Camera-type eye (tissue), 1 donor: ENCODE results near the gene IL11RA. TPM values are rescaled to one million over a fixed set of nuclear protein-coding genes. Genes with fewer than 3 reads are reported as not detected.

Source experiments
- total RNA-seq: library from RNA; depleted of rRNA; stranded (reverse); fragments of >200 nt; gene quantifications from one replicate; pipeline ENCODE4 v1.2.3, GENCODE V29; 2014

The IL11RA gene
- 84.2 TPM for total RNA-seq

DNA sequence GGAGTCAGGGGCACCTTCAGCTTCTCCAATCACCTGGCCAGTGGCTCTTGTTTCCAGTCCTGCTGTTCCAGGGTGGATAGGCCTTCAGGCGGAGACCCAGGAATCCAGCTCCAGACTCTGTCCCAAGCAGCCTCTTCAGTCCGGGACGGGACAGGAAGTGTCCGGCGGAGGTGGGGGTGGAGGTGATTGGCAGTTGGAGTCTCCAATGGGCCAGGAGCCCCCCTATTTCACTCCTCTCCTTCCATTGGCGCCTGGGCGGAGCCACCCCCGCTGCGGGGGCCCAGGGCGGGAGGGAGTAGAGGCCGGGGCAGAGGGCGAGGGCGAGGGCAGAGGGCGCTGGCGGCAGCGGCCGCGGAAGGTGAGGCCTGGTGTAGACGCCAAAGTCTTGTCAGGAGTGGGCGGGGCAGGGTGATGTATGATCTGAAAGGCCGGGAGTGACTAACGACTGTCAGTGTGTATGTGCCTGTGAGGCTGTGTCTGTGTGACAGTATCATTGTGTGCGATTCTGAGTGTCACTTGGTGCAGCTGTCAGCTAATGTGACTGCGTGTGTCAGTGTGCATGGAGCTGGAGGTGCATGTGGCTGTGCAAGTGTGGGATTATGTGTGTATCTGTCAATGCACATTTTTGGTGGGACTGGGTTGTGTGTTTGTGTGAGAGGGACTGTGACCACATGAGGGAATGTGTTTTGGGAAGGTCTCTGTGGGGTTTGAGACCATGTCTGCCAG lies at the start of gene IL11RA:
Gene IL11RA, plus strand, starts transcription at position 310 of the 726 bp plus-strand sequence. CDS start 3,033 bp downstream, outside the sequence.

DNA sequence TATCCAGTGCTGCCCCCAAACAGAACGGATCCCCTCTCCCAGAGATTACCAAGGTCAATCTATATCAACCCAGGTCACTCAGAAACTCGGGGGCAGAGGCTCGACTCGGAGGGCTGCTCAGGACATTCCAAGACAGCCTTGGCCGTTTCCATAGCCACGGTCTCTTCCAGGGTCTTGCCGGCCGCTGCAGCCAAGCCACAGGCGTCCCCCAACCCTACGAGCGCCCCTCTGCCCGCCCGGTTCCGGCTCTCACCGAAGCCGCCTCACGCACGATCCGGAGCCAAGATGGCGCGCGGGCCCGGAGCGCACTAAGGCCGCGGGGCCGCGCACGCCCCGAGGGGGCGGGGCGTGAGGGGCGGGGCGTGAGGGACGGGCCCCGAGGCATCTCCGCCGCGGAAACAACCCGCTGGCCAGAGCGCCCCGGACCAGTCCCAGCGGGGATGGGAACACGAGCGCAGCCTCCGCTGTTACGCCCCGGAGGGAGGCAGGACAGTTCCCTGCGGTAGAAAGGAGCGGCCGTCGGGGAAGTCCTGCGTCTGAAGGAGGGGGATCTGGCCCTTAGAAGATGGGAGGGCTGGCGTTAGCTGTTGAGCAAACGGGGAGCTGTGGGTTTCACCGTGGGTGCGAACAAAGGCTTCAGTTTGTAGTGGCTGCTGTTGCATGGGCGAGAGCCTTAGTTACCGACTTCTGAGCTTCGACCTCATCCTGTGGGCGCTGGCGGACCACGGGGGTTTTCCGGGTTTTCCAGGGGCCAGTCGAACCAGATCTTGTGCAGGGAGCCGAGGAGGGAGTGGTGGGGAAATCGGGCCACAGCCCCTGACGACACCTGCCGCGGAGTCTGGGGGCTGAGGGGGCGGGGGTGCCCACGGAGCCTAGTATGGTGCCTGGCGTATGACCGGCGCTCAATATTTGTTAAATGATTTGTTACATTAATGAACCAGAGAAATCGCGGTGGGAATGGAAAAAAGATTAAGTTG lies 39.9 kb upstream of the IL11RA start, which contains the start of gene RPP25L:
Gene RPP25L, minus strand, starts transcription at position 287 of the 977 bp plus-strand sequence. CDS start 801 bp downstream, outside the sequence.

DNA sequence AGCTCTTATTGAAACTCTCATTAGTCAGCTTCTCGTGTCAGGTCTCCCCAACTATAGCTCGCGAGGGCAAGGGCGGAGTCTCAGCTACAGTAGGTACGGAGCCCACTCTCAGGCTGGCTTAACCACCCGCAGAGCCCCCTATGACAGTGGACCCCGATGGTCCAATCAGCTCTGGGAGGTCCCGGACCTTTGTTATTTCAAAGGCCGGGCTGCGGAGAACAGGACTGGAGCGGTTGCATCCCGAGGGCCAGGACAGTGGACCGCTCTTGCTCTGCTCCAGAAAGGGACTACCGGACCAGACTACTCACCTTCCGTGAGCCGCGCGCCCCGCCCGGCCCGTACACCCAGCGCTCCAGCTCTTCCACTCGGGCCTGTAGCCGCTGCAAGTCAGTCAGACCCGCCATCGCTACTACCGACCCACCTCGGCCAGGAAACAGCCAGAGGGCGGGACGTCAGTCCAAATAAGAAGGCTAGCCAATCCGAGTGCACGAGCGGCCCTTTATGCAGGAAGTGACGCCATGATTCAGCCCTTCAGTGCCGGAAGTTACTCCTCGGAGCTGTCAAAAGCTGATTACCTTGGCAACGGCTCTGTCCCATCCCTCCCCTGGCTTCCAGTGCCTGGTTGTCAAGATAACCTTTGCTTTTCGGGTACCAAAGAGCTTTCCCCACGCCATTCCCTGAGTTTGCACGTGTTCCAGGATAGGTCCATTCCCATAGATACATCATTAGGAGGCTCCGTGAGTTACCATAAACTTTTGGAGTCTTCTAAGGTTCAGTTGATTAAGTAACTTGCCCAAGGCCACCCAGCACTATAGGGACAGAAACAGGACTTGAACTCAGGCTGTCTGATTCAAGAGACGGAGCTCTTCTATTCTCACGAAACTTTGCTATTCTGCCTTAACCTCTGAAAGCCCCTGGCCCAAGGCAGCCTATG lies 31.7 kb upstream of the IL11RA start, which contains the start of gene DCTN3:
Gene DCTN3, minus strand, starts transcription at position 435 of the 934 bp plus-strand sequence. Its CDS starts 31 bp downstream, at position 404.

DNA sequence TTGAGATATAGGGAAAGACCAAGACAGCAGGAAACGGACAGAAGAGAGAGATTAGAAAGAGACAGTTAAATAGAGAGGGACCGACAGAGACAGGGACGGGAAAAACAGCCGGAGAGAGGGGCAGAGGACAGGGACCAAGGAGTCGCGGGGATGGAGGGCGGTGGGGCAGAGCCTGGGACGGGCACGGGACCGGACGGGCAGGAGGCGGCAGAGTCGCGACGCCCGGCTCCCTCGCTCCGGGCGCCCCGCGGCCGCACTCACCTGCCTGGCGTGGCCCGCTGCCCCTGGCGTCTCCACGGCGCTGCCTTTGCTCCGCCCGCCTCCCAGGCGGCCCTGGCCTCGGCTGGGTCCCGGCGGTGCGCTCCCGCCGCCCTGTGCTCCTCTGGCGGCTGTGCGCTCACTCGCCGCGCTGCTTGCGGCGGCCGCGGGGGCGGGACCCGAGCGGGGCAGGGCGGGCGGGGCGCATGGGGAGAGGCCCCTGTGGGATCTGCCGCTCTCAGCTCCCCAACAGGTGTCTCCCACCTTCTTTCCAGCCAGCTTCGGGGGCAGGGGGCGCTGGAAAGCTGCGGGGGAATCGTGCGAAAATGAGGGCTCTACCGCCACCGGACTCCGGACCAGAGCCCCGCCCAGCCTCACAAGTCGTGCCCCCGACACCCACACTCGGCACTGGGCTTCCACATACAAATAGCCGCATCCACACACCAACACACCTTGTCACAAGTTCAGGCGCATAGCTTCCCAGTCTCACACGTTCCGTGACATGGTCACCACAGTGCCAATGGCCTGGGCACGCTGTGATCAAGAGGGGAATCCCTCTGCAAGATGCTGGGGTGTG lies 23.1 kb upstream of the IL11RA start, which contains the start of gene ARID3C:
Gene ARID3C, minus strand, starts transcription at position 411 of the 835 bp plus-strand sequence. CDS start 1,052 bp downstream, outside the sequence.

DNA sequence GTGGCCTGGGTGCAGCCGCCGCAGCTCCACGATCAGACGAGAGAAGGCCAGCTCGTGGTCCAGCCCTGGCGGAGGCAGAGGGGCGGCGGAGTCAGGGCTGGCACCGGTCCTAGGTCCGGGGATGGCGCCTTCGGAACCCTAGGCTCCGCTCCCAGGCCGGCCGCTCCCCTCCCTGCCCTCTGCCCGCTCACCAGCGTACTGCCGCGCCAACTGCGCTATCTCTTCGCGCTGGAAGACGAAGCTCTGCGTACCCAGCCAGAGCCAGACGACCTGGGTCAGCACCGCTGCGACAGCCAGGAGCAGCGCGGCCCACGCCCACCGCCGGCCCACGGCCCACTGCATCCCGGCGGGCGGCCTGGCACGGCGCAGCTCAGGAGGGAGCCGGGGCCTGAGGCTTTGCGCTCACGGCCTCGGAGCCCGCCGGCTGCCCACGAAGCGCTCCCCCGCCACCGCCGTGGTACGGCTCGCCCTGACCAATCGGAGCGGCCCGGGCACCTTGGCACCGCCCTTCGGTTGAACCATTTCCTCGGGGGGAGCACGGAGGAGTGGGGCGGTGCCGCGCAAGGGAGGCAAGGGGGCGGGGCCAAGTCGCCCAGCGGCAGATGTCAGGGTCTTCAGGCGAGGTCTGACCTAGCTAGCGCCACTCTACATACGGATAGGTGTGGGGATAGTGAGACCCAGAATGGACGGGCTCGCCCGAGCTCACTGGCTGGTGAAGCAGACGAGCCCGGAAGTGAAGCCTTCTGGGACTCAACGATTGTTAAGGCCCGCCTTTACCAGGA lies 14.4 kb upstream of the IL11RA start, which contains the start of gene SIGMAR1:
Gene SIGMAR1, minus strand, starts transcription at position 432 of the 782 bp plus-strand sequence. Its CDS starts 90 bp downstream, at position 342.

DNA sequence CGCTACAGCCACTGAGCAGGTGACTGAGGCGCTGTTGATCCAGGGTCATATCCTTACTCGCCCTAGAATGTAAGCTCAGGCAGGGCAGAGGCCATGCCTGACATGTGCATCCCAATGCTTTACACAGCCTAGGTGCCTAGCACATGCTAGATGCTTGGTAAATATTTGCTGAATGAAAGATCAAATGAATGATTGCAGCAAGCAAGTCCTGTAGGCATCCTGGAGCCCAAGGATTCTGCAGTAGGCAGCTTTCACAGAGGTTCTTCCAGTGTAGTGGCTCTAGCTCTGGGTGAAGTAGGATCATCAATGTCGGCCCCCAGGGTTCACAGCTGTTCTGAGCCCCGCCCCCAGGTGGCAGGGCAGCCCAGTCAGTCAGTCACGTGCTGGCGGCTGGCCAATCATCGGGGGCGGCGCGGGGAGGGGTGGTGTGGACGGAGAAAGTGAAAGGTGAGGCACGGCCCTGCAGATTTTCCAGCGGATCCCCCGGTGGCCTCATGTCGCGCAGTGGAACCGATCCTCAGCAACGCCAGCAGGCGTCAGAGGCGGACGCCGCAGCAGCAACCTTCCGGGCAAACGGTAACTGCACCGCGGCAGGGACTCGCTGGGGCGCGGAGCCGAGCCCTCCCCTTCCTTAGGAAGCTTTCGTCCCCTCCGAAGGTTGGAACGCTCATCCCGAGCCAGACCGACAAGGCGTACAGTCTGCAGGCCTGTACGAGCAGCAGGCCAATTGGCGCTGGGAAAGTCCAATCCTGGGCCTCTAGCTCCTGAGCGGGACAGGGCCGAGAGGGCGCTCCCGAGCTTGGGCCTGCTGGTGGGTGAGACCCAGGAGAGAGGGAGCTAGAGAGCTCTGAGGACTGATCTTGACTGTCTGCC lies 5.5 kb upstream of the IL11RA start, which contains the start of gene GALT:
Gene GALT, plus strand, starts transcription at position 465 of the 873 bp plus-strand sequence. Its CDS starts 30 bp downstream, at position 495.

DNA sequence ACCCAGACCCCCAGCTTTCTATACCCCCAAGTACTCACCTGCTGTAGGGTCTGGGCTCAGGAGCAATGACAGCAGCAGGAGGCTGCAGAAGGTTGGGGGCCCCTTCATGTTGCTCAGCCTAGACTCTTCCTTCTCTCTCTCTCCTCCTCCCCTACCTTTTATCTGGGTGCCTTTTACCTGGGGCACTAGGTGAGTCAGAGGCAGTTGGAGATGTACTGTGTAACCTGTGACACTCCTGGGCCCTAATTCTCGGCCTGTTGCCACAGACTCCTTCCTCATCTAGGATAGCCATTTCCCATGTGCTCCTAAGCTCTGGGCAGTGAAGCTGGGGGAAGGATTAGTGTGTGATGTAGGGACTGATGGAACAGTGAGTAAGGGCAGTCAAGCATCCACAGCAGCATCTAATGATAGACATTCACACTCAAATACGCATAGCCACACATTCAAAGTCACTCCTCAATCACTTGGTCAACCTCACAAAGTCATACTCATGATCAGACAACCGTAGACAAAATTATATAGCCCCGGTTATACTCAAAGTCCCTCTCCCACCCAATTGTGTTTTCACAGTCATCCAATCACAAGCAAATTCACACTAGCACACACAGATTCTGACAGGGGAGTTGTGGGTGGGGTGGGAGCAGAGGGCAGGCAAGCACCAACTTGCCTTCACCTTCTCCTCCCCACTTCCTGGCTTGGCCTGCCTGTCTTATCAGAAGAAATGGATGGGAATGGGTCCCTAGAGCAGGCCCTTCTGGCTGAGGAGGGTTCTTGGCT lies 10.7 kb downstream of the IL11RA start, which contains the start of gene CCL27:
Gene CCL27, minus strand, starts transcription at position 132 of the 777 bp plus-strand sequence. Its CDS starts 24 bp downstream, at position 108.

DNA sequence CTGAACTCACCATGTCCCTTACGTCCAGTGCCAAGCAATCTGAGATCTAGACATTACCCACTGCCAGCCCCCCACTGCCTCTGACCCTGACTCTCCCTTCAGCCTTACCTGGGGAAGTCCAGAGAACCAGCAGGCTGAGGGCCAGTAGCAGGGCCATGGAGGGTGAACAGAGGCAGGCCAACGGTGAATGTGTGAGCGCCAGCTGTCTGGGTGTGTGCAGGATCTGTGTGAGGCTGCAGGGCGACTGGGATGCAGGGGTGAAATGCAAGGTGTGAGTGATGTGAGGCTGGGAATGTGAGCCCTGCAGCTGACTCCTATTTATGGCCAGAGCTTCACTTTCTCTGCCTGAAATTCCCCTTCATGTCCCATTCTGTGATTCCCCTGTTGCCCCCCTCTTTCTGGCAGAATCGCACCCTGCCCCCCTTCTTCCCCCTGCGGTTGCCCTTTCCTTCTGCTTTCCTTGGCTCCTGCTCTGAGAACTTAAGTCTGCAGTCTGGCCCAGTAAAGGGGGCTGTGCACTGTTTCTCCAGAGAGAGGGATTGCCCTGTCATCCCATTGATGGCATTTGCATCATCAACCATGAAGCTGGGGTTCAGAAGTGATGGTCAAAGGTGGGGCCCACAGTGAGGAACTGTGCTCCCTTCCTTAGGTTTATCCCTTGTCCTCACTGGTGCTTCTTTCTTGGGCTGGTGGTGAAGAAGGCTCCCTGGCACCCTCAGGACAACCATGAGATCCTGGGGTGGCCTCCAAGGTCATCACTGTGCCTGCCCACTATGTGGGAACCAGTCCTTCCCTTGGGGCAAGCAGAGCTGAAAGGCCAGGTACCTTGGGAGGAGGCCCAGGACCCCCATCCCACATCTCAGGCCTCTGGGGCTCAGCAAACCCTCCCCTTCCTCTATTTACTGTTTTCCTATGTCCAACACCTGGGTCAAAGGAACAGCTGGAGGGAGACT lies 39.3 kb downstream of the IL11RA start, which contains the start of gene CCL19:
Gene CCL19, minus strand, starts transcription at position 294 of the 953 bp plus-strand sequence. Its CDS starts 137 bp downstream, at position 157.

DNA sequence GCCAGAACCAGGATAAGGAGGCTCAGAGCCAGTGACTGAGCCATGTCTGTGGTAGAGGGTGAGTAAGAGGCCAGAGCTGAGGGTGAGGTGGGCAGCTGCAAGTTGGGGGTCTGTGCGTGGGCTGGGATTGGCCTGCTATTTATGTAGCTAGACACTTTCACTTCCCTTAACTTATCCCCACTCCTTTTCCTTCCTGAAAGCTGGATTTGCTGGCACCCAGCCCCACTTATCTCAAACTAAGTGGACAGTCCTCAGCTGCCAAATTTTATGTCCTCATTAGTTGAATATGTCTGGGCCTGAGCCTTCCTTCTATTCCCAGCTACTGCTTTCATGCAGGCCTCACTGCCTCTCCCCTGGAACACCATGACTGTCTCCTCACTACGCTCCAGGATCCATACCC lies 58.0 kb downstream of the IL11RA start, which contains the start of gene CCL21:
Gene CCL21, minus strand, starts transcription at position 114 of the 400 bp plus-strand sequence. Its CDS starts 70 bp downstream, at position 44.

Other genes starting within 250 kb of the IL11RA start
- 13.4 TPM for gene FAM219A, start 193.6 kb upstream of the IL11RA start, total RNA-seq
- 0.27 TPM for gene DNAI1, start 193.4 kb upstream of the IL11RA start, total RNA-seq
- gene ENHO, start 129.2 kb upstream of the IL11RA start, total RNA-seq, result 3.4 TPM
- gene CNTFR, start 62.5 kb upstream of the IL11RA start, total RNA-seq, result 23.9 TPM
- gene RPP25L, start 40.1 kb upstream of the IL11RA start, total RNA-seq, result 13.1 TPM
- gene DCTN3, start 31.7 kb upstream of the IL11RA start, total RNA-seq, result 93.5 TPM
- not detected for gene ARID3C, start 23.1 kb upstream of the IL11RA start, total RNA-seq
- 45.1 TPM for gene SIGMAR1, start 14.4 kb upstream of the IL11RA start, total RNA-seq
- gene GALT, start 5.5 kb upstream of the IL11RA start, total RNA-seq, result 60.7 TPM
- gene CCL27, start 10.5 kb downstream of the IL11RA start, total RNA-seq, result not detected
- not detected for gene CCL19, start 39.1 kb downstream of the IL11RA start, total RNA-seq
- gene CCL21, start 58.0 kb downstream of the IL11RA start, total RNA-seq, result 16.9 TPM